VCaP (cell line): ENCODE results near the gene LAMC1.
A peak's percentile ranks its signal among the peaks of the same experiment; 100 is the strongest.

Experiments used
- H3K27ac ChIP-seq: fragments of 450-650 bp; 2 replicates; pipeline ENCODE4 v1.5.1; 2017
- TF ChIP-seq, protein P1 (sequence below): fragments of 450-650 bp; conservative IDR thresholded peaks from 2 replicates; pipeline ENCODE4 v1.5.1; 2017; ENCODE audit warnings: mild to moderate bottlenecking, moderate library complexity

LAMC1 gene

GRCh38 chr1:183027031-183027430, 3.8 kb downstream of the LAMC1 start:
- peak overlapping the region; percentile 98 for H3K27ac ChIP-seq
- TF ChIP-seq, protein P1, sequence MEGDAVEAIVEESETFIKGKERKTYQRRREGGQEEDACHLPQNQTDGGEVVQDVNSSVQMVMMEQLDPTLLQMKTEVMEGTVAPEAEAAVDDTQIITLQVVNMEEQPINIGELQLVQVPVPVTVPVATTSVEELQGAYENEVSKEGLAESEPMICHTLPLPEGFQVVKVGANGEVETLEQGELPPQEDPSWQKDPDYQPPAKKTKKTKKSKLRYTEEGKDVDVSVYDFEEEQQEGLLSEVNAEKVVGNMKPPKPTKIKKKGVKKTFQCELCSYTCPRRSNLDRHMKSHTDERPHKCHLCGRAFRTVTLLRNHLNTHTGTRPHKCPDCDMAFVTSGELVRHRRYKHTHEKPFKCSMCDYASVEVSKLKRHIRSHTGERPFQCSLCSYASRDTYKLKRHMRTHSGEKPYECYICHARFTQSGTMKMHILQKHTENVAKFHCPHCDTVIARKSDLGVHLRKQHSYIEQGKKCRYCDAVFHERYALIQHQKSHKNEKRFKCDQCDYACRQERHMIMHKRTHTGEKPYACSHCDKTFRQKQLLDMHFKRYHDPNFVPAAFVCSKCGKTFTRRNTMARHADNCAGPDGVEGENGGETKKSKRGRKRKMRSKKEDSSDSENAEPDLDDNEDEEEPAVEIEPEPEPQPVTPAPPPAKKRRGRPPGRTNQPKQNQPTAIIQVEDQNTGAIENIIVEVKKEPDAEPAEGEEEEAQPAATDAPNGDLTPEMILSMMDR: no peak

DNA sequence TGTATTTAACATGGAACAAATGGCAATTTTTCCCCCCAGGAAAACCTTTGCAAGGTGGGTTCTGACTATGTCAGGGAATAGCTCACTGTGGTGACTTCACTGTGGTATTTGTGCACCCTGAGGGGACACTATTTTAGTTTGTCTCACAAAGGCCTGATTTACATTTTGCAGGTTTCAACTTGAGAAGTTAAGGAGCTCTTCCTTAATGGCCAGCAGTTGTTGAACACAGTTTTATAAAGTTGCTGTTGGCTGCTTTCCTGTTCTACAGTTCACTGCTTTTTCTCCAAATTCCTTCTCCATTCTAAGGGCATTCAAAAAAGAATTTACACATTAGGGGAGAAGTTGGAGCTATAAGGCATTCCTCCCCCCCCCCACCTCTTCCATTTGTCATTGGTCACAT, 4.6 kb downstream of the LAMC1 start:
- H3K27ac ChIP-seq: peak overlapping the region; percentile 13; the same call in 1 of the 2 replicates
- TF ChIP-seq, protein P1: no peak

GRCh38 chr1:183029591-183030000, 6.4 kb downstream of the LAMC1 start:
- TF ChIP-seq, protein P1: no peak
- H3K27ac ChIP-seq: no peak overlapping the region

GRCh38 chr1:183030053-183030452, 6.8 kb downstream of the LAMC1 start:
- TF ChIP-seq, protein P1: no peak
- no peak overlapping the region for H3K27ac ChIP-seq

- TF ChIP-seq, protein P1: no peak
- H3K27ac ChIP-seq: no peak overlapping the region
These were observed 9.1 kb downstream of the LAMC1 start for GRCh38 chr1:183032122-183032921.

- no peak overlapping the region for H3K27ac ChIP-seq
- TF ChIP-seq, protein P1: no peak
These were observed 10.0 kb downstream of the LAMC1 start for GRCh38 chr1:183033205-183033604.

GRCh38 chr1:183034682-183035081, 11.5 kb downstream of the LAMC1 start:
- H3K27ac ChIP-seq: no peak overlapping the region
- TF ChIP-seq, protein P1: no peak
